NK-92 treated with Interleukin-12 subunit alpha and Interleukin-12 subunit beta, amount 100 ng/mL, for 24 hours (cell line): ENCODE results near the gene XRCC6.
"Not testable (repeated sequence)": the region's sequence is repeated elsewhere in the genome, so short reads cannot be mapped to it uniquely, and the experiment has no call there.

Source experiments
- DNase-seq: peaks from one replicate; lab custom pipeline; 2025; lab: John Stamatoyannopoulos, UW

Gene XRCC6

GRCh38 chr22:41686890-41687289, 65.8 kb downstream of the XRCC6 start:
- not testable (repeated sequence) for DNase-seq

GRCh38 chr22:41687901-41688364, 66.8 kb downstream of the XRCC6 start:
- DNase-seq = no peak

GRCh38 chr22:41688365-41689211, 67.5 kb downstream of the XRCC6 start, which contains the start of gene SNU13:
TSS of gene SNU13 (minus strand) at chr22:41688867. CDS start at chr22:41688796, 71 bp downstream.
- DNase-seq = peak; percentile 72

GRCh38 chr22:41690476-41690875, 69.4 kb downstream of the XRCC6 start:
- no peak for DNase-seq

GRCh38 chr22:41695211-41695610, 74.1 kb downstream of the XRCC6 start:
- DNase-seq = no peak

GRCh38 chr22:41696703-41697102, 75.6 kb downstream of the XRCC6 start:
- DNase-seq = no peak

GRCh38 chr22:41697126-41697775, 76.2 kb downstream of the XRCC6 start:
- peak; percentile 70 for DNase-seq

GRCh38 chr22:41699264-41700107, 78.4 kb downstream of the XRCC6 start, which contains the start of gene MEI1:
TSS of gene MEI1 (plus strand) at chr22:41699503. CDS start at chr22:41699539, 36 bp downstream.
- DNase-seq = no peak

- no peak for DNase-seq
Observed at GRCh38 chr22:41700108-41700364, 78.9 kb downstream of the XRCC6 start.

GRCh38 chr22:41702763-41703162, 81.7 kb downstream of the XRCC6 start:
- DNase-seq = no peak

GRCh38 chr22:41709341-41709740, 88.2 kb downstream of the XRCC6 start:
- DNase-seq = no peak

GRCh38 chr22:41713004-41713403, 91.9 kb downstream of the XRCC6 start:
- no peak for DNase-seq
